Uterus (tissue), 2 donors: Measurements from ENCODE around the gene PCDHGA6.

Source experiments
- POLR2A ChIP-seq, 2 donors: fragments of 450-650 bp; IDR thresholded peaks; one replicate each; pipeline ENCODE4 v1.6.1; 2016; ENCODE audit warnings: antibody characterized with exemption in 2 of 2, mild to moderate bottlenecking in 1 of 2, moderate library complexity in 1 of 2
- TF ChIP-seq, protein P1 (sequence below), 4 experiments: fragments of 200-600 bp in 2 of 4; fragments of 450-650 bp in 2 of 4; sonication (generic) in 2 of 4; IDR thresholded peaks; one replicate each; pipeline ENCODE4 v1.5.1; 2016 to 2019; ENCODE audit warnings: antibody characterized with exemption in 4 of 4, mild to moderate bottlenecking in 2 of 4, moderate library complexity in 1 of 4

DNA sequence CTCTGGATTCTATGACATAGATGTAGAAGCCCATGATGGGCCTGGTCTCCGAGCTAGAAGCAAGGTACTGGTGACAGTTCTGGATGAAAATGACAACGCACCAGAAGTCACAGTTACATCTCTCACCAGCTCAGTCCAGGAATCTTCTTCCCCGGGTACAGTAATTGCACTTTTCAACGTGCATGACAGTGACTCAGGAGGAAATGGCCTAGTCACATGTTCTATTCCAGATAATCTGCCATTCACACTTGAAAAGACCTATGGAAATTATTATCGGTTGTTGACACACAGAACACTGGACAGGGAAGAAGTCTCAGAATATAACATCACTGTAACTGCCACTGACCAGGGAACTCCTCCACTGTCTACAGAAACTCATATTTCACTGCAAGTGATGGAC is 17.6 kb upstream of the PCDHGA6 start:
- TF ChIP-seq, protein P1, sequence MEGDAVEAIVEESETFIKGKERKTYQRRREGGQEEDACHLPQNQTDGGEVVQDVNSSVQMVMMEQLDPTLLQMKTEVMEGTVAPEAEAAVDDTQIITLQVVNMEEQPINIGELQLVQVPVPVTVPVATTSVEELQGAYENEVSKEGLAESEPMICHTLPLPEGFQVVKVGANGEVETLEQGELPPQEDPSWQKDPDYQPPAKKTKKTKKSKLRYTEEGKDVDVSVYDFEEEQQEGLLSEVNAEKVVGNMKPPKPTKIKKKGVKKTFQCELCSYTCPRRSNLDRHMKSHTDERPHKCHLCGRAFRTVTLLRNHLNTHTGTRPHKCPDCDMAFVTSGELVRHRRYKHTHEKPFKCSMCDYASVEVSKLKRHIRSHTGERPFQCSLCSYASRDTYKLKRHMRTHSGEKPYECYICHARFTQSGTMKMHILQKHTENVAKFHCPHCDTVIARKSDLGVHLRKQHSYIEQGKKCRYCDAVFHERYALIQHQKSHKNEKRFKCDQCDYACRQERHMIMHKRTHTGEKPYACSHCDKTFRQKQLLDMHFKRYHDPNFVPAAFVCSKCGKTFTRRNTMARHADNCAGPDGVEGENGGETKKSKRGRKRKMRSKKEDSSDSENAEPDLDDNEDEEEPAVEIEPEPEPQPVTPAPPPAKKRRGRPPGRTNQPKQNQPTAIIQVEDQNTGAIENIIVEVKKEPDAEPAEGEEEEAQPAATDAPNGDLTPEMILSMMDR (IDR thresholded peaks at IDR 0.05) = no peak
- TF ChIP-seq POLR2A (IDR thresholded peaks at IDR 0.05) = no peak
